ENCODE data around the gene TRIM59.
"Not testable (repeated sequence)": the region's sequence is repeated elsewhere in the genome, so short reads cannot be mapped to it uniquely, and the experiment has no call there.

Gene TRIM59

DNA sequence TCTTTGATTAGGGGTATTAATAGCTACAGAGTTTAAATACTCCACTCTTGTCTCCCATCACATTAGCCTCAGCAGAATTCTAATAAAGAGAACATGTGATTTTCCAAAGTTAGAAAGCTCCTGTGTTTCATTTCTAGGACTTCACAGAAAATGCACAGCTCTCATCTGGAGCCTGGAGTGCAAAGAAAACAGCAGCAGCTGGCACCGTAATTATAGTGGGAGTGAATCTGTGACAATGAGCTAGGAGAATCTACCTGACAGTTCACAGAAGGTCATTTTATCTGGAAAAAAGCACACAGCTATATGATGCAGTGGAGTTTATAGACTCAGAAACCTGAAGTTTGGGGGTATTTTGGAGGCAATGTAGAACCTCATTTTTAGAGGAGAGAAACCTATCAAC, 5.4 kb upstream of the TRIM59 start:
- DNase-seq, result no peak

DNA sequence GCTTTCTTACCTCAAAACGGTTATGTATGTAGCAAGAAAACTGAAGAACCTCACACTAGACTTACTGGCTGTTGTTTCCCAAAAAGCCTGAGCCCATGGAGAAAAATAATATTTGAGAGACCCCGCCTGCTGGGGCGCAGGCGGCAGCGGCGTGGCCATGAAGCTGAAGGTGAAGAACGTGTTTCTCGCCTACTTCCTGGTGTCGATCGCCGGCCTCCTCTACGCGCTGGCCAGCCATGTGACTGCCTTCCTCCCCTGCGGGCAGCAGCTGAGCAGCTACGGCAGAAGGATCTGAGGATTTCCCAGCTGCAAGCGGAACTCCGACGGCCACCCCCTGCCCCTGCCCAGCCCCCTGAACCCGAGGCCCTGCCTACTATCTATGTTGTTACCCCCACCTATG, 2.7 kb upstream of the TRIM59 start:
- DNase-seq, result not testable (repeated sequence)

DNA sequence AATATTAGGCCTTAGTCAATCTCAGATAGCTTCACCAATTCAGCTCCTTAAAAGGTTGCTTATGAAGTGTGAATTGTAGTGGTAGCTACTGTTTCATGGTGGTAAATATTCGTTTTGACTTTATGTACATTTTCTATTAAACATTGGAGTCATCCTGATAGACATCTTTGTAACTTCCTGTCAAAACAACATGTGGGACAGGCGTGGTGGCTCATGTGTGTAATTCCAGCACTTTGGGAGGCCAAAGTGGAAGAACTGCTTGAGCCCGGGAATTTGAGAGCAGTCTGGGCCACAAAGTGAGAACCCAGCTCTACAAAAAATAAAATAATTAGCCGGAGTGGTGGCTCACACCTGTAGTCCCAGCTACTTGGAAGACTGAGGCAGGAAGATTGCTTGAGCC, 2.0 kb upstream of the TRIM59 start:
- no peak for DNase-seq

DNA sequence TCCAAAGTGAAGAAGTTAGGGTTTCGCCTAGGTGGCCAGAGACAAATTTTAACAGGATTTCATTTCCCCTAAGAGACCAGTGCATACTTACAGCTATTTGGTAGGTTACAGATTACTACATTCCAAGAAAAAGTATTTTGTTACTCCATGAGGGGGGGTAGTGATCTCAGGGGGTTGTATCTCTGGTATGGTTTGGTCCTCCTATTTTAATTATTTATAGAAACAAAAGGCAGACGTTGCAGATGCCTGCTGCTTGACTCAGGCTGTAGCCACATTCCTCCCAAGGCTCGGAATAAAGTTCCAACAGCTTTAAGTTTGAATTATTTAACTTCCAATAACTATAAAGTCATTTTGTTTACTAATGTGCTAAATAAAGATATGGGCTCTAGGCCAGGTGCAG, 1.3 kb upstream of the TRIM59 start:
- DNase-seq, result no peak

DNA sequence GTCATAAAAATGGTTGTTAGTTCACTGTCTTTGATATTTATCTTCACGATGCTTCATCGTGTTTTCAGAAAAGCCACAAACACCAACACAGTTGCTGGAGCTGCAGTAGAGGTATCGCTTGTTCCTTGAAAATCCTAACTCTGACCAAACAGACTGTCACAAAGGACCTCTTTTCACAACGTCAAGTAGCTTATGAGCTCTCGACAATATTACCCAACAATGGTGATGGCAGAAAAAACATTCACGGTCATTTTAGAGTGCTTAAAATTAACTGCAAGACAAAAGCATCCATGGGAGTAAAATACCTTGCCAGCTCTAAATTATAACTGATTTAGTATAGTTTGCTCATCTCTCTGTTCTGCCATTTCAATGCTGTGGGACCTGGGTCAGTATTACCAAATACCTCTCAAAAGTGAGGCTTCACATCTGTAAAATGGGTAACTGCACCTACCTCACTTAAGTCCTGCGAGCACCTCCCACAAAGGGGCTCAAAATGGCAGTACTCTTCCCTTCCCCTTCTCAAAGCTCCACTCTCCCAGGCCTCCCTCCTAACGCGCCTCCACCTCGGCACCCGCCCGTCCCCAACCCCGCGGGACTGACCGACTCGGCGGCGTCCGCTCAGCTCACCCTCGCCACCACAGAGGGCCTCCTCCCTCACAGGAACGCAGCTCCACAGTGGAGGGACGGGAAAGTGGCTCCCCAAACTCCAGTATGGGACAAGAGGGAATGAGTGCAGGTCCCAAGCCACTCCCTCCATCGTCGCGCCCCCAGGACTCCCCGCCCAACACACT, 546 bp downstream of the TRIM59 start:
- DNase-seq, result peak; percentile 46

DNA sequence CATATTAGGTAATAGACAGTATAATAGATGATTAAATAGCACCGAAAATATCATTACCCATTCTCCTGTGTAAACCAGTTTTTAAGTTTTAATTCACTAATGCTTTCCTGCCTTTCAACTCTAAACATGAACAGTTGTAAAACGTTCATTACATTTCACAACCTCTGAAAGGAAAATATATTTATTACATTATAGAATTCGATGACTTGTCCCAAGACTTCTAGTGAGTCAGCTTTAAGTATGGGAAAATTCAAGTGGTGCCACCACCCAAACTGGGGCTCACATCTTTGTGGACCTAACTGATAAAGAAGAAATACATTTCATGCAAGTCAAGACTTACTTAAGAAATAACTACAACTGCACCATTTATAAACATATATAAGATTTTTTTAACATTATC, 2.0 kb downstream of the TRIM59 start:
- DNase-seq, result no peak

DNA sequence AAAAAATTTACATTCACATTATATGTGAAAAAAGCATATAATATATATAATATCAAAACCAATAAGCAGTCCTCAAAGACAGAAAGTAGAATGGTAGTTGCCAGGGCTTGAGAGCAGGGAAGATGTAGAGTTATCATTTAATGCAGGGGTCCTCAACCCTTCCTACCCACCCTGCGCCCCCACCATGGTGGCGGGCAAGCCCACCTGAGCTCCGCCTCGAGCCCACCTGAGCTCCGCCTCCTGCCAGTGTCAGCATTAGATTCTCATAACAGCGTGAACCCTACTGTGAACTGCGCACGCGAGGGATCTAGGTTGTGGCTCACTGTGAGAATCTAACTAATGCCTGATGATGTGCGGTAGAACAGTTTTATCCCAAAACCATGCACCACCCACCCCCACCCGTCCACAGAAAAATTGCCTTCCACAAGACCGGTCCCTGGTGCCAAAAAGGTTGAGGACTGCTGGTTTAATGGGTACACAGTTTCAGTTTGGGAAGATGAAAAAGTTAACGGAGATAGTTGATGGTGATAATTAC, 3.0 kb downstream of the TRIM59 start:
- no peak for DNase-seq

DNA sequence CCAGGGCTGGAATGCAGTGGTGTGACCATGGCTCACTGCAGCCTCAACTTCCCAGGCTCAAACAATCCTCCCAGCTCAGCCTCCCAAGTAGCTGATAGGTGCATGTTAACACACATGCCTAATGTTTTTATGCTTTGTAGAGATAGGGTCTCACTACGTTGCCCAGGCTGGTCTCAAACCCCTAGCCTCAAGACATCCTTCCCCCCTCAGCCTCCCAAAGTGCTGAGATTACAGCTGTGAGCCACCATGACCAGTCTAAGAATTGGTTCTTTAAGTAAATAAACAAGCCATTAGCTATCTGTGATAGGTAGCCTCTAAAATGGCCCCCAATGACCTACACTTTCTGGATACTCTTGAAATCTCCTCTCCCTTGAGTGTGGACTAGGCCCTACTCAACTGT, 3.7 kb downstream of the TRIM59 start:
- DNase-seq, result no peak

DNA sequence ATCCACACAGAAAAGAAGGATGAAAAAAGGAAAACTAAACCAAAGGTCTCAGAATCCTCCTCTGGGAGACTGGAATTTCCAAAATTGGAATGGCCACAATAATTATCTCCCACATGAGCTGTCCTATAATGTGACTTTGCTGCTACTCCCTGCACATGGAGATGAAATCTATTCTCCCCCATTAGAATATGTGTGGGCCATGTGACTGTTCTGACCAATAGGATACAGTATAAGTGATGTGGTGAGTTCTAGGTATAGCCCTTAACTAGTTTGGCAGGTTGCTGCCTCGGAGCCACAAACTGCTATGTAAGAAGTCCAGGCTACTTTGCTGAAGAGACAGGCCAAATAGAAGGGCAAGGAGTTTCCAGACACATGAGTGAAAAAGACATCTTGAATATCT, 5.2 kb downstream of the TRIM59 start:
- DNase-seq, result no peak

DNA sequence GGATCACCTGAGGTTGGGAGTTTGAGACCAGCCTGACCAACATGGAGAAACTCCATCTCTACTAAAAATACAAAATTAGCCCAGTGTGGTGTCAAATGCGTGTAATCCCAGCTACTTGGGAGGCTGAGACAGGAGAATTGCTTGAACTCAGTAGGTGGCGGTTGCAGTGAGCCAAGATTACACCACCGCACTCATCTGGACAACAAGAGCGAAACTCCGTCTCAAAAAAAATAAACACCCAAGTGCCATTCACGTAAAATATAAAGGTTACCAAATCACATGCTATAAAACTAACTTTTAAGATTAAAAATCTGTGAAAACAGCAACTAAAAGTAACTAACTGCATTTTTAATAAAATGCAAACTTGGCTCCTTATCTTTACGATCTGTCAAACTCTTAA, 8.9 kb downstream of the TRIM59 start:
- DNase-seq, result no peak

DNA sequence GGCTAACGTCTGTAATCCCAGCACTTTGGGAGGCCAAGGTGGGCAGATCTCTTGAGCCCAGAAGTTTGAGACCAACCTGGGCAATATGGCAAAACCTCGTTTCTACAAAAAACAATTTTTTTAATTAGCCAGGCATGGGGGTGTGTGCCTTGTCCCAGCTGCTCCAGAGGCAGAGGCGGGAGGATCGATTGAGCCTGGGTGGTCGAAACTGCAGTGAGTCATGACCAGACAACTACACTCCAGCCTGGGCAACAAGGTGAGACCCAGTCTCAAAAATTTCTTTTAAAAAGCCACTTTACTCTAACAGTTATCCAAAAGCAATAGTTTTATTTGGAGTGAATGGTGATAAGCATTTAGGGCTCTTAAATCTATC, 12.5 kb downstream of the TRIM59 start:
- no peak for DNase-seq

DNA sequence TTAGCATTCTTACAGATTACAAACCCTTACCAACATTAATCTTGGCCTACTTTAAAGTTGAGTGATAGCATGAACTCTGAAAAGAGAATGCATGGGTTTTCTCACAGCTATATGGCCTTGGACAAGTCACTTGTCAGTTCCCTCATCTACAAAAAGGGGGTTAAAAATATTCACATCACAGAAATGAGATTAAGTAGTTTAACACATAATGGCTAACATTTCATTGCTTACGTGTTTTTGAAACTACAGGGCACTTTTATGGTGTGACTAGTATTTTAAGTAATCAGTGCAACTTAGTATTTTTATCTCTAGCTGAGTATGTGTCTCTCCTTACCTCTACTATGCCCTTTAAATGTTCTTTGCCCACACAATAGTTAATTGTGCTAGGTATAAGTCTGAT, 13.8 kb downstream of the TRIM59 start:
- no peak for DNase-seq

DNA sequence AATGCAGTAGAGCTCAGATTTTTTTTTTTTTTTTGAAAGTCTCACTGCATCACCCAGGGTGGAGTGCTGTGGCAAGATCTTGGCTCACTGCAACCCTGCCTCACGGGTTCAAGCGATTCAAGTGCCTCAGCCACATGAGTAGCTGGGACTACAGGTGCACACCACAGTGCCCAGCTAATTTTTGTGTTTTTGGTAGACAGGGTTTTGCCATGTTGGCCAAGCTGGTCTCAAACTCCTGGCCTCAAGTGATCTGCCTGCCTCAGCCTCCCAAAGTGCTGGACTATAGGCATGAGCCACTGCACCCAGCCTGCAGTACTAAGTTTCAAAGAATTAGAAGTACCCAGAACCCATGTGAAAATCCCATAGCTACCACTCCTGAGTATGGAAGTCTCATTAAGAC, 14.5 kb downstream of the TRIM59 start:
- DNase-seq, result no peak

DNA sequence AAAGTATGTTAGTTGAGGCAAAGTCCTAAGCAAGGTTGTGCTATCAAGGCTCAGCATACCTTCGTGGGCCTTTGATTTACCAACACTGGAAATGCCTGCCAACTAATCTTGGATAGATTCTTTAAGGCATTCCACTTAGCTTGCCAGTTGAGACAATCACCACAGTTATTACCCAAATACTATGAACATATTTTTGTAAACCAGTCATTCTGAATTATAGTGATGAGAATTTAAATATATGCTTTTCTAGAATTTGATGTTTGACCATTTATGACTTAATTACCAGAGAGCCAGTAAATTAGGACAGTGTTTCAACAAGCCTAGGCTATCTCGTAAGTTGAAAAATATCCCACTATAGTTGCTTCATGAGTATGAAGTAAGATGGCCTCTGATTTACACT, 15.5 kb downstream of the TRIM59 start:
- no peak for DNase-seq

DNA sequence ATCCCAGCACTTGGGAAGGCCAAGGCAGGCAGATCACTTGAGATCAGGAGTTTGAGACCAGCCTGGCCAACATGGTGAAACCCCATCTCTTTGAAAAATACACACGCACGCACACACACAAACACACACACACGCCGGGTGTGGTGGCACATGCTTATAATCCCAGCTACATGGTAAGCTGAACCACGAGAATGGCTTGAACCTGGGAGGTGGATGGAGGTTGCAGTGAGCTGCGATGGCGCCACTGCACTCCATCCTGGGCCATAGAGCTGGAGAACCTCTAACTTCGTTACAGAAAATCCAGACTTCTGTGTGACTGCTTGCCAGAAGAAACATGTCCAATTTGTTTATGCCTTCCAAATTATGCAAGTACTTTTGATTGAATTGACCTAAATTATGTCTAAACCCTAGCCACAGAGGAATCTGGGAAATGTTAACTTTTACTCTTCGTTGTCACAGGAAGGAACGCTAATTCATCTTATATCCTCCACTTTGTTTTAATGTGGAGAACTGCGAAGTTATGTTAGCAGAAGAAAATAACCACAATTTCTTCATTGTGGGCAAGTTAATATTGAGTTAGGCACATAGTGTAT, 21.7 kb downstream of the TRIM59 start:
- no peak for DNase-seq

DNA sequence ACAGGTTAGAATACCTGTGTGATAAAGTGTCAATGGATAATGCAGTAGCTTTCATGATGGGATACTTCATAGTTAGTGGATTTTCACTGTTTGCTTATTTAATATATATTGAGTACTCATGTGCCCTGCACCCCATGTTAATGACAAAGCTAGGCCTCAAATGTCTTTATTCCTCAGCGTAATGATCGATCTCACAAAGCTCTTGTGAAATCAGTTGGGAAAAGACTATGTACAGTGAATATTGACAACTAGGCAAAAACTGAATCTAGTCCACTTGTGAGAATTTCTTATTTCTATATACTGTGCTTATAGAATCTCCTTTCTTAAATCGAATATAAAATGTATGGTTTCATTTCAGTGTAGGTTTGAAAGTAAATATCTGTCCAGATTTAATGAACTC, 32.3 kb downstream of the TRIM59 start:
- no peak for DNase-seq

DNA sequence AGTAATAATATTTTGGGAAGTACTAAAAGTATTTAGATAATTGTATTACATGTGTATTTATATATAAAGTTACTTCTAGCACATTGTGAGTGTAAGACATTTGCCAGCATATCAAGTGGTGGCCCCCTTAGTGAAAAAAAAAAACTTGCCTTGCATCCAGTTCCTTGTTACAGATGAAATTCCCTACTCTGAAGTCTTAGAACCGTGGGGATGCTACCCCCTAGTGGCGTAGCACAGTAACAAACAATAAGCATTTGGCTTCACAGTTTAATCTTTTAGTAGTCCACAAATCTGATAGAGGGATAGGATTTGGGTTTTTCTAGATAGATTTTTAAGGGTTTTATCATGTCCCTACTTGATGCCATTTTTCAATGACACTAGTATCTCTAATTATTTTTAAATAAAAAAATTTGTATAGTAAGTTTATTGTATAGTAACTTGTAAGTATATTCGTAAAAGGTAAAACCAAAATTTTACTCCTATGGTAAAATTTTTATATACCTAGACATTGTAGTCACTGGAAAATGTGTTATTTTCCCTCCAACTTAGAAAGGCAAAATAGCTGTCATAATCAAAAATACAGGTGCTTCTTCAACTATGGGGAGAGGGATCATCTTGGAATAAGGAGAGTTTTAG, 35.9 kb downstream of the TRIM59 start:
- no peak for DNase-seq

DNA sequence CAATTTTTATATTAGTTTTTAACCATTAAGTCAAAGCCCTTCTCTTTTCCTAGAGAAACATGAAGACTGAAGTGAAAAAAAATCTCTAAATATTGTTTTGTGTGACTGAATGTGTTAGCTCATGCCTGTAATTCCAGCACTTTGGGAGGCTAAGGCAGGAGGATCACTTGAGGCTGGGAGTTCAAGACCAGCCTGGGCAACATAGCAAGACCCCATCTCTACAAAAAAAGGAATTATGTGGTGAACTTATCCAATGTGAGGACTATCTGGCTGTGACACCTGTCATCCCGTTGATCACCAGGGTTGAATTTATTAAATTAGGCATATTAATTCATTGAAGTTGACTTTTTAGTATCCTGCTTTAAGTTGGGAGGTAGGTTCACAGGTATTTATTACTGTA, 37.1 kb downstream of the TRIM59 start:
- DNase-seq, result no peak

DNA sequence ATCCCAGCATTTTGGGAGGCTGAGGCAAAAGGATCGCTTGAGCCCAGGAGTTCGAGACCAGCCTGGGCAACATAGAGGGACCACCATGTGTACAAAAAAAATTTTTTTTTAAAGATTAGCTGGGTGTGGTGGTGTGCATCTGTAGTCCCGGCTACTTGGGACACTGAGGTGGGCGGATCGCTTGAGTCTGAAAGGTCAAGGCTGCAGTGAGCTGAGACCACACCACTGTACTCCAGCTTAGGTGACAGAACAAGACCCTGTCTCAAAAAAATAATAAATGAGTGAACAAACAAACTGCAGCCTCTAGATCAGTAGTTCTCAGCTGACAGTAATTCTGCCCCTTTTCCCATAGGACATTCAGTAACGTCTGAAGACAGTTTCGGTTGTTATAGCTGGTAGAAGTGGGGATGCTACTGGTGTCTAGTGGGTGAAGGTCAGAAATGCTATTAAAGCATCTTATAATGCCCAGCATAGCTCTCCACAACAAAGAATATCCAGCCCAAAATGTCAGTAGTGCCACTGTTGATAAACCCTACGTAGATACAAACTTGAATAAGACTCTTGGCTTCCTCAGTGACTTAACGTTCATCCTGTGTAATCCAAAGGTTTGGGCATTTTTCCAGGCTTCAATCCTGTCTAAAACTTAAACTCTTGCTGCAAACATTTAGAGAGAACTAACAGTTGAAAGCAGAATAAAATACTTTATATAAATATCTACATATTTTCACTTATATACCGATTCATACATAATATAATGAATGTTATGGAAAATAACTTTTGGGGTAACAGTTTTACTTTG, 39.6 kb downstream of the TRIM59 start:
- no peak for DNase-seq

DNA sequence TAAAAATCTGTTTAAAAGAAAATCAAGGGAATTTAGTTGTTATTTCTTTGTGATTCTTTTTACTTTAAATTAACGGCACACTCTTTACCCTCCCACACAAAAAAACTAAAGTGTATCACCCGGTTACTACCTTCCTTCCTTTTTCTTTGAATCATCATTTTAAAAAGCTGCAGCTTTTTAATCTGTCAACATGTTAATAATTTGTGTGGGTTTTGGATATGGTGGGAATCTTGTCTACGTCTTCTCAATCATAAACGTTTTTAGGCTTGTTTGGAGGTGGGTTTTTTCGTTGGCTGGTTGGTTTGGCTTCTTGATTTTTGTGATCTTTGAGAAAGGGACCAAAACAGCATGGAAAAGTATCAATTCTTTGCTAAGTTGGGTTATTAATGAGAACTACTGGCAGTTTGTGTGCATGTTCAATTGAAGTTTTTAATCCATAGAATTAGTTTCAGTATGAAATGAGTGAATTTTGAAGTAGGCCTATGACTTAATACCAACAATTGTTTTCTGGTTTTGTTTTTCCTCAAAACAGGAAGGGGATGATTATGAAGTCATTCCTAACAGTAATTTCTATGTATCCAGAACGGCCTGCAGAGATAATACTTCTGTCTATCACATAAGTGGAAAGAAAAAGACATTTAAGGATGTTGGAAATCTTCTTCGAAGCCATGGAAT, 45.7 kb downstream of the TRIM59 start:
- DNase-seq, result no peak

DNA sequence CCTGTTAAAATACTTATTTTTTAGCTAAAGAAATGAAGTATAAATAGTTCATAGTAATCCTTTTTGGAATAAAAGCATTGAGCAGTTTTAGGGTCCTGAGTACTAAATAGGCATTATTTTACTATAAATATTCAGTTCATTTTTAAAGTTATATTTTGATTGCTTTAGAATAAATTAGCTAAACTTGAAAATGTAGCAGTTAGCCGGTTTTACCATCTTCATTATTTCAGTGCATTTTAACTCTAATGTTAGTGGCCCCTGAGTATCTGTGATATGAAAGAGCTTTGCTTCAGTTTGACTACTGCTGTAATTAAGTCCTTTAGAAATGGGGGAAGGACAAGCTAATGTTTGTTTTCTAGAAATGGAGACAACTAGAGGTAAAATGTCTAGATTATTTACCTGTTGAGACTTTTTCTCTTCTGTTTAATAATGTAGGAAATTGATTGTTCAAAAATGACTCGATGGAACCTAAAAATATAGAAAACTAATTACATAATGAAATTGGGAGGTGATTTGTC, 46.5 kb downstream of the TRIM59 start:
- no peak for DNase-seq

DNA sequence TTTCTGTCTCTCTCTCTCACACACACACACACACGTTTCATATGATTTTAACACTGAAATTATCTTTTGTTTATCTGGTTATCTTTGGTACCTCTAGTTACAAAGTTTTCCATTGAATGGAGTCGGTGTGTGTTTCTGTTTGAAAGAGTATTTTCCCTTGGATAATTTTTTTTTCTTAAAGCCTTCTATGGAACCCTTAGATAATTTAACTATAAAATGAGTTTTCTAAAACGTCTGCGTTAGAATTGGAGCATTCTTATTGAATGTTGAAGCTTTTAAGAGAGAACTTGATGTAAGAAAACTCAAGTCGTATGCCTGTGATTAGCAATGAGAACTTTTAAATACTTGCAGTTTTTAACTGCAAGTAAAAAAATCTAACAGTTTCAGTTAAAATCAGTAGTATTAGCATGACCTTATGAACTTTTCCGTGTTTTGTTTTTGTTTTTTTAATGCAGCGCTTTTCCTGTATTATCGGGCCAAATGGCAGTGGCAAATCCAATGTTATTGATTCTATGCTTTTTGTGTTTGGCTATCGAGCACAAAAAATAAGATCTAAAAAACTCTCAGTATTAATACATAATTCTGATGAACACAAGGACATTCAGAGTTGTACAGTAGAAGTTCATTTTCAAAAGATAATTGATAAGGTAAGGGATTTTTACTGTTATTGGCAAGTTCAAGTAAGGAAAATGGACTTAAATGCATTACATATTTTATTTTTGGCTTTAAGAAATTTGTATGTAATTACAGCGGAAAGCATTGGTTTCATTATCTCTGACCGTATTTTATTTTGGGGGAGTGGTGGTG, 47.2 kb downstream of the TRIM59 start:
- DNase-seq, result no peak

Data from NCI-H510A (cell line).